HepG2 (cell line): ENCODE results near the gene MAST1. TPM values are rescaled to one million over a fixed set of nuclear protein-coding genes. Genes with fewer than 3 reads are reported as not detected.

ENCODE experiments used
- ATAC-seq: fragments of 200-7000 bp; cut with Tn5 transposase; 3 replicates; pipeline ENCODE4 v1.9.1; 2020; ENCODE audit warnings: mild to moderate bottlenecking, moderate library complexity
- BruUV-seq: library from RNA; stranded (reverse); fragments of 400-500 nt; replicated peaks from 2 replicates; lab custom pipeline; 2021; lab: Mats Ljungman, UMichigan
- CTCF ChIA-PET: fragments of 300-600 bp; formaldehyde crosslinking; extraction: SDS; loops from one replicate; lab custom pipeline; 2021; ENCODE audit warnings: low total read pairs, inconsistent platforms, low intra/inter-chr PET ratio; lab: Yijun Ruan, JAX
- POLR2A ChIA-PET: fragments of 350-600 bp; sonication (Branson Sonifier 250); formaldehyde crosslinking; loops from one replicate; lab custom pipeline; 2020; ENCODE audit warnings: antibody characterized with exemption, inconsistent platforms; lab: Yijun Ruan, JAX
- DNase-seq: peaks from one replicate; pipeline ENCODE4 v3.0.0-alpha.2; 2015; ENCODE audit warnings: low spot score
- FAIRE-seq: peaks from 3 replicates; lab custom pipeline; 2011; peaks lifted over from hg19 to GRCh38; lab: Jason Lieb, UNC
- H2AFZ ChIP-seq: one replicate; pipeline ENCODE4 v1.6.1; 2011; ENCODE audit warnings: low read length, inconsistent platforms
- H3K27ac ChIP-seq: fragments of 300-600 bp; 3 replicates; pipeline ENCODE4 v1.8.0; 2011; ENCODE audit warnings: mixed run types, mild to moderate bottlenecking, mixed read lengths, low read length, inconsistent platforms; ENCODE audit not compliant: insufficient read depth; ENCODE audit errors: extremely low read length
- H3K27me3 ChIP-seq, 2 experiments: fragments of 200-600 bp in 1 of 2; 2 replicates in 1 of 2; 3 replicates in 1 of 2; pipeline versions ENCODE4 v1.6.0 to v1.8.0; 2011; ENCODE audit warnings: low read length in 2 of 2, mild to moderate bottlenecking in 2 of 2, moderate library complexity in 2 of 2, inconsistent platforms in 1 of 2; ENCODE audit not compliant: insufficient read depth in 2 of 2, control insufficient read depth in 1 of 2
- H3K36me3 ChIP-seq, 2 experiments: fragments of 200-600 bp in 1 of 2; replicated peaks in 1 of 2; 2 replicates in 1 of 2; 3 replicates in 1 of 2; pipeline versions ENCODE4 v1.5.1 to v1.8.0; 2011; ENCODE audit warnings: low read length in 2 of 2, inconsistent platforms in 1 of 2; ENCODE audit not compliant: insufficient read depth in 2 of 2, control insufficient read depth in 1 of 2
- H3K4me1 ChIP-seq: 2 replicates; pipeline ENCODE4 v1.5.1; 2012; ENCODE audit warnings: low read length, inconsistent platforms; ENCODE audit not compliant: insufficient read depth
- H3K4me2 ChIP-seq: 2 replicates; pipeline ENCODE4 v1.6.0; 2011; ENCODE audit warnings: low read depth, low read length, inconsistent platforms
- H3K4me3 ChIP-seq, 3 experiments: fragments of 200-600 bp in 1 of 3; sonication (generic), shearing (Covaris generic) in 1 of 3; replicated peaks in 1 of 3; 2 replicates each; pipeline ENCODE4 v1.5.1; 2011 to 2016; ENCODE audit warnings: low read length in 3 of 3, inconsistent platforms in 2 of 3, low read depth in 2 of 3, mild to moderate bottlenecking in 2 of 3, control low read depth in 1 of 3, mixed read lengths in 1 of 3; ENCODE audit not compliant: insufficient read depth in 1 of 3
- H3K79me2 ChIP-seq: one replicate; pipeline ENCODE4 v1.6.1; 2011; ENCODE audit warnings: low read length, inconsistent platforms; ENCODE audit not compliant: insufficient read depth
- H3K9ac ChIP-seq: 2 replicates; pipeline ENCODE4 v1.6.0; 2011; ENCODE audit warnings: mild to moderate bottlenecking, low read depth, low read length, inconsistent platforms; ENCODE audit not compliant: insufficient read depth
- H3K9me3 ChIP-seq: 2 replicates; pipeline ENCODE4 v1.5.1; 2012; ENCODE audit warnings: mild to moderate bottlenecking, low read length
- H4K20me1 ChIP-seq: 2 replicates; pipeline ENCODE4 v1.6.0; 2011; ENCODE audit warnings: inconsistent platforms, mild to moderate bottlenecking, low read length, moderate library complexity; ENCODE audit not compliant: insufficient read depth
- FOSL2 ChIP-seq: sonication (generic); formaldehyde crosslinking; IDR thresholded peaks from 2 replicates; pipeline ENCODE4 v1.4.0; 2020; ENCODE audit warnings: missing genetic modification reagents
- FOXK1 ChIP-seq: sonication (generic); formaldehyde crosslinking; IDR thresholded peaks from 2 replicates; pipeline ENCODE4 v1.4.0; 2020; ENCODE audit warnings: low read depth, missing genetic modification reagents, borderline replicate concordance
- SALL1 ChIP-seq: sonication (generic); formaldehyde crosslinking; IDR thresholded peaks from 2 replicates; pipeline ENCODE4 v1.8.0; 2022; ENCODE audit warnings: mild to moderate bottlenecking, missing genetic modification reagents
- SATB2 ChIP-seq: sonication (generic); formaldehyde crosslinking; IDR thresholded peaks from 2 replicates; pipeline ENCODE4 v1.5.0; 2020; ENCODE audit warnings: missing genetic modification reagents
- THAP11 ChIP-seq: IDR thresholded peaks from 2 replicates; pipeline ENCODE4 v1.6.1; 2016; ENCODE audit warnings: missing biosample characterization, missing genetic modification reagents
- ZBTB7B ChIP-seq: sonication (generic); formaldehyde crosslinking; IDR thresholded peaks from 2 replicates; pipeline ENCODE4 v1.4.0; 2020; ENCODE audit warnings: missing genetic modification reagents
- ZNF256 ChIP-seq: sonication (generic); formaldehyde crosslinking; conservative IDR thresholded peaks from 2 replicates; pipeline ENCODE4 v1.4.0; 2020; ENCODE audit warnings: missing genetic modification reagents
- ZNF777 ChIP-seq: sonication (generic); formaldehyde crosslinking; IDR thresholded peaks from 2 replicates; pipeline ENCODE4 v1.4.0; 2020; ENCODE audit warnings: missing genetic modification reagents
- ZSCAN9 ChIP-seq: IDR thresholded peaks from 2 replicates; pipeline ENCODE4 v1.6.1; 2016; ENCODE audit warnings: borderline replicate concordance
- WGBS: methylation state at CpG from one replicate; pipeline ENCODE4 v1.1.6; 2017; ENCODE audit warnings: low lambda C conversion rate; 5-methylcytosine and 5-hydroxymethylcytosine counted together
- in situ Hi-C: cut with HindIII; loops from 2 replicates; pipeline ENCODE4 v1.10.0; 2017; ENCODE audit warnings: low pct_unique_long_range_greater_than_20kb; ENCODE audit not compliant: extremely low pct_ligation_motif_present
- intact Hi-C: fragments of 100-400 bp; cut with micrococcal nuclease; formaldehyde crosslinking; loops from one replicate; pipeline ENCODE4 v1.10.0; 2022; ENCODE audit not compliant: unreplicated experiment
- polyA plus RNA-seq, 8 experiments: library from polyadenylated mRNA; depleted of rRNA in 3 of 8; stranded (reverse) in 7 of 8; unstranded in 1 of 8; fragments of >200 nt; fragmentation: Illumina TruSeq in 4 of 8; extraction: Trizol in 4 of 8; gene quantifications; 2 replicates each; pipeline versions ENCODE4 v1.2.1 to v1.2.3, GENCODE V29; 2011 to 2016; ENCODE audit warnings: low read depth in 4 of 8, missing spikeins in 1 of 8, mixed read lengths in 1 of 8; ENCODE audit not compliant: insufficient read depth in 1 of 8
- total RNA-seq, 5 experiments: library from RNA; depleted of rRNA; stranded (reverse); fragments of >200 nt; fragmentation: Illumina TruSeq; extraction: Trizol; gene quantifications; 2 replicates each; pipeline ENCODE4 v1.2.3, GENCODE V29; 2016; ENCODE audit warnings: low read depth in 1 of 5
- TF ChIP-seq, protein P1 (sequence below): sonication (generic); IDR thresholded peaks from 2 replicates; pipeline ENCODE4 v1.6.1; 2016; ENCODE audit warnings: low read depth, borderline replicate concordance
- TF ChIP-seq, protein P2 (sequence below): sonication (generic); formaldehyde crosslinking; IDR thresholded peaks from 2 replicates; pipeline ENCODE4 v1.4.0; 2020; ENCODE audit warnings: missing genetic modification reagents, borderline replicate concordance
- TF ChIP-seq, protein P3 (sequence below): sonication (generic); formaldehyde crosslinking; IDR thresholded peaks from 2 replicates; pipeline ENCODE4 v1.4.0; 2020; ENCODE audit warnings: missing genetic modification reagents, borderline replicate concordance
- TF ChIP-seq, protein P4 (sequence below): sonication (generic); formaldehyde crosslinking; IDR thresholded peaks from 2 replicates; pipeline ENCODE4 v1.5.1; 2020; ENCODE audit warnings: missing genetic modification reagents, mild to moderate bottlenecking, borderline replicate concordance

The MAST1 gene
- total and polyA plus RNA-seq, 2 of the 13 experiments (the other 11 are each of a cell fraction or from before 2014, with no cell fraction given): 0.73 to 4.7 TPM

DNA sequence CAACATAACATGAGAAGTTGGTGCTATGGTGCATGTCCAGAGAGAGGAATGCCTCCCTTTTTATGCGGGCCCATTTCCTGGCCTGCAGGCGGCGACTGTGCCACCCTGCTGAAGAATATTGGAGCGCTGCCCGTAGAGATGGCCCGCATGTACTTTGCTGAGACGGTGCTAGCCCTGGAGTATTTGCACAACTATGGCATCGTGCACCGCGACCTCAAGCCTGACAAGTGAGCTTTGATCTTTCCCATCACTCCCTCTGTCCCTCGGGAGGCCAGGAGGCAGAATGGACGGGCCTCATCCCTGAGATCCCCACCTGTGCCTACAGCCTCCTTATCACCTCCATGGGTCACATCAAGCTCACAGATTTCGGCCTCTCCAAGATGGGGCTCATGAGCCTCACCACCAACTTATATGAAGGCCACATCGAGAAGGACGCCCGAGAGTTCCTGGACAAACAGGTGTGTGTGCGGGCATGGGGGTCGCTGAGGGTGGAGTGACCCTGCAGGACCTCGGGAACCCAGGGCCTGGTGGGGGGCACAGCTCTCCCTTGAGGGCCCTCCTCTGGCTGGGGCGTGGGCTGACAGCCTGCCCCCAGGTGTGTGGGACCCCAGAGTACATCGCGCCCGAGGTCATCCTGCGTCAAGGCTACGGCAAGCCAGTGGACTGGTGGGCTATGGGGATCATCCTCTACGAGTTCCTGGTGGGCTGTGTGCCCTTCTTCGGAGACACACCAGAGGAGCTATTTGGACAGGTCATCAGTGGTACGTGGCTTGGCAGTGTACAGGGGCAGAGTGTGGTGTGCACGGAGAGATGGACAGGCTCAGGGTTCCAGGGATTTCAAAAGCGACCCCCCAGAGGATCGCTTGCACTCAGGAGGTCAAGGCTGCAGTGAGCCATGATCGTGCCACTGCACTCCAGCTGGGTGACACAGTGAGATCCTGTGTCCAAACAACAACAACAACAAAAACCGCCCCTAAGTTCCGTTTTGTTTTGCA, 26.7 kb downstream of the MAST1 start:
- Histone ChIP-seq H3K9me3 (no peaks in the 10 kb centered on the region), H2AFZ (no peak overlapping the region), H3K27me3 (no peaks in the 10 kb centered on the region), H3K9ac (no peak overlapping the region), H4K20me1 (no peaks in the 10 kb centered on the region), H3K79me2 (no peaks in the 10 kb centered on the region), H3K4me1 (peaks cover 19% of the 10 kb centered on the region), H3K4me3 (peak overlapping the region in 1 of 3 experiments; percentile 13; a peak in 1 of 6 replicates), H3K4me2 (peak overlapping the region; percentile 56), H3K36me3 (no peaks in the 10 kb centered on the region), H3K27ac (peak overlapping the region; percentile 0)
- in situ Hi-C loops (no loop called here), intact Hi-C loops (no loop called here)
- ATAC-seq (peak; percentile 85), DNase-seq (peak; percentile 75), FAIRE-seq (peak; percentile 83)
- POLR2A ChIA-PET: interaction anchor here (0.6 to 1.4 kb wide), 10 partner anchors 8 to 195 kb away, joined by 3 to 15 read pairs (median 4); partner anchors contain the start of genes CALR, FARSA and GCDH
- WGBS: 57% methylated on average over 19 of the region's 34 CpGs
- BruUV-seq: no TSS peak
- CTCF ChIA-PET: interaction anchor here (2.0 kb wide), 1 partner anchor 100 kb away, joined by 7 read pairs; no protein-coding TSS in a partner anchor
- TF ChIP-seq, protein P1, sequence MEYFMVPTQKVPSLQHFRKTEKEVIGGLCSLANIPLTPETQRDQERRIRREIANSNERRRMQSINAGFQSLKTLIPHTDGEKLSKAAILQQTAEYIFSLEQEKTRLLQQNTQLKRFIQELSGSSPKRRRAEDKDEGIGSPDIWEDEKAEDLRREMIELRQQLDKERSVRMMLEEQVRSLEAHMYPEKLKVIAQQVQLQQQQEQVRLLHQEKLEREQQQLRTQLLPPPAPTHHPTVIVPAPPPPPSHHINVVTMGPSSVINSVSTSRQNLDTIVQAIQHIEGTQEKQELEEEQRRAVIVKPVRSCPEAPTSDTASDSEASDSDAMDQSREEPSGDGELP: no peak; the same call in 1 of the 2 replicates
- TF ChIP-seq ZNF777: peak; percentile 81
- peak; percentile 25; the same call in 1 of the 2 replicates for TF ChIP-seq ZSCAN9 (CRISPR knock-in tag)
- TF ChIP-seq, protein P2, sequence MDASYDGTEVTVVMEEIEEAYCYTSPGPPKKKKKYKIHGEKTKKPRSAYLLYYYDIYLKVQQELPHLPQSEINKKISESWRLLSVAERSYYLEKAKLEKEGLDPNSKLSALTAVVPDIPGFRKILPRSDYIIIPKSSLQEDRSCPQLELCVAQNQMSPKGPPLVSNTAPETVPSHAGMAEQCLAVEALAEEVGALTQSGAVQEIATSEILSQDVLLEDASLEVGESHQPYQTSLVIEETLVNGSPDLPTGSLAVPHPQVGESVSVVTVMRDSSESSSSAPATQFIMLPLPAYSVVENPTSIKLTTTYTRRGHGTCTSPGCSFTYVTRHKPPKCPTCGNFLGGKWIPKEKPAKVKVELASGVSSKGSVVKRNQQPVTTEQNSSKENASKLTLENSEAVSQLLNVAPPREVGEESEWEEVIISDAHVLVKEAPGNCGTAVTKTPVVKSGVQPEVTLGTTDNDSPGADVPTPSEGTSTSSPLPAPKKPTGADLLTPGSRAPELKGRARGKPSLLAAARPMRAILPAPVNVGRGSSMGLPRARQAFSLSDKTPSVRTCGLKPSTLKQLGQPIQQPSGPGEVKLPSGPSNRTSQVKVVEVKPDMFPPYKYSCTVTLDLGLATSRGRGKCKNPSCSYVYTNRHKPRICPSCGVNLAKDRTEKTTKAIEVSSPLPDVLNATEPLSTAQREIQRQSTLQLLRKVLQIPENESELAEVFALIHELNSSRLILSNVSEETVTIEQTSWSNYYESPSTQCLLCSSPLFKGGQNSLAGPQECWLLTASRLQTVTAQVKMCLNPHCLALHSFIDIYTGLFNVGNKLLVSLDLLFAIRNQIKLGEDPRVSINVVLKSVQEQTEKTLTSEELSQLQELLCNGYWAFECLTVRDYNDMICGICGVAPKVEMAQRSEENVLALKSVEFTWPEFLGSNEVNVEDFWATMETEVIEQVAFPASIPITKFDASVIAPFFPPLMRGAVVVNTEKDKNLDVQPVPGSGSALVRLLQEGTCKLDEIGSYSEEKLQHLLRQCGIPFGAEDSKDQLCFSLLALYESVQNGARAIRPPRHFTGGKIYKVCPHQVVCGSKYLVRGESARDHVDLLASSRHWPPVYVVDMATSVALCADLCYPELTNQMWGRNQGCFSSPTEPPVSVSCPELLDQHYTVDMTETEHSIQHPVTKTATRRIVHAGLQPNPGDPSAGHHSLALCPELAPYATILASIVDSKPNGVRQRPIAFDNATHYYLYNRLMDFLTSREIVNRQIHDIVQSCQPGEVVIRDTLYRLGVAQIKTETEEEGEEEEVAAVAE (CRISPR knock-in tag): peak; percentile 61; the same call in 1 of the 2 replicates
- 0 out of 2 replicates have a peak, but pooled peaks have one; percentile 6 for TF ChIP-seq ZBTB7B (CRISPR knock-in tag)
- peak; percentile 25; the same call in 1 of the 2 replicates for TF ChIP-seq FOSL2 (CRISPR knock-in tag)
- 0 out of 2 replicates have a peak, but pooled peaks have one; percentile 40 for TF ChIP-seq ZNF256 (CRISPR knock-in tag)
- no peak for TF ChIP-seq FOXK1 (CRISPR knock-in tag)
- peak; percentile 73 for TF ChIP-seq THAP11 (CRISPR knock-in tag)
- TF ChIP-seq, protein P3, sequence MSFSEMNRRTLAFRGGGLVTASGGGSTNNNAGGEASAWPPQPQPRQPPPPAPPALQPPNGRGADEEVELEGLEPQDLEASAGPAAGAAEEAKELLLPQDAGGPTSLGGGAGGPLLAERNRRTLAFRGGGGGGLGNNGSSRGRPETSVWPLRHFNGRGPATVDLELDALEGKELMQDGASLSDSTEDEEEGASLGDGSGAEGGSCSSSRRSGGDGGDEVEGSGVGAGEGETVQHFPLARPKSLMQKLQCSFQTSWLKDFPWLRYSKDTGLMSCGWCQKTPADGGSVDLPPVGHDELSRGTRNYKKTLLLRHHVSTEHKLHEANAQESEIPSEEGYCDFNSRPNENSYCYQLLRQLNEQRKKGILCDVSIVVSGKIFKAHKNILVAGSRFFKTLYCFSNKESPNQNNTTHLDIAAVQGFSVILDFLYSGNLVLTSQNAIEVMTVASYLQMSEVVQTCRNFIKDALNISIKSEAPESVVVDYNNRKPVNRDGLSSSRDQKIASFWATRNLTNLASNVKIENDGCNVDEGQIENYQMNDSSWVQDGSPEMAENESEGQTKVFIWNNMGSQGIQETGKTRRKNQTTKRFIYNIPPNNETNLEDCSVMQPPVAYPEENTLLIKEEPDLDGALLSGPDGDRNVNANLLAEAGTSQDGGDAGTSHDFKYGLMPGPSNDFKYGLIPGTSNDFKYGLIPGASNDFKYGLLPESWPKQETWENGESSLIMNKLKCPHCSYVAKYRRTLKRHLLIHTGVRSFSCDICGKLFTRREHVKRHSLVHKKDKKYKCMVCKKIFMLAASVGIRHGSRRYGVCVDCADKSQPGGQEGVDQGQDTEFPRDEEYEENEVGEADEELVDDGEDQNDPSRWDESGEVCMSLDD (CRISPR knock-in tag): 0 out of 2 replicates have a peak, but pooled peaks have one; percentile 45
- TF ChIP-seq SATB2 (CRISPR knock-in tag): no peak
- peak; percentile 65; the same call in 1 of the 2 replicates for TF ChIP-seq SALL1 (CRISPR knock-in tag)
- TF ChIP-seq, protein P4, sequence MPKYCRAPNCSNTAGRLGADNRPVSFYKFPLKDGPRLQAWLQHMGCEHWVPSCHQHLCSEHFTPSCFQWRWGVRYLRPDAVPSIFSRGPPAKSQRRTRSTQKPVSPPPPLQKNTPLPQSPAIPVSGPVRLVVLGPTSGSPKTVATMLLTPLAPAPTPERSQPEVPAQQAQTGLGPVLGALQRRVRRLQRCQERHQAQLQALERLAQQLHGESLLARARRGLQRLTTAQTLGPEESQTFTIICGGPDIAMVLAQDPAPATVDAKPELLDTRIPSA: no peak
